Measurements from ENCODE around the gene NUP50. TPM values are rescaled to one million over a fixed set of nuclear protein-coding genes. Genes with fewer than 3 reads are reported as not detected.

Gene NUP50
- total and polyA plus RNA-seq, 2 donors (not counting 1 experiment from before 2014, with no cell fraction given) = 9.1 to 105 TPM

DNA sequence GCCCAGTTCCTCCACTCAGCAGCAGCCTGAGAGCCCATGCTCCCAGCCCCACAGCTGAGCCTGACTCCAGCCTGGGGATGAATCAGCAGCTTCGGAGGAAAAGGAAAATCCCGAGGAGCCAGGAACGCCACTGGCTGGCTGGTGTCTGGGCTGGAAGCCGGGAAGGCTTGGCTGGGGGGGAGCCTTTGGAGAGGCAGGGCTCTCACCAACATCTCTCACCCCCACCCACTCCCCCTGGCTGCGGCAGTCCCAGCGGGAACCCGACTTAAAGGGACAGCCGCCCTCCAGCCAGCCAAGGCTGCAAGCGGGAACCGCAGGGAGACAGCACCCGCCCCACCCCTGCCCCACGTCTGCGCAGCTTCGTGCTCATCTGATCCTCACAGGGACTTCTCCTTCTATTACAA lies 48.6 kb downstream of the NUP50 start:
- peaks cover 35% of the 10 kb centered on the region for H3K79me2 ChIP-seq (ENCODE audit: control insufficient read depth, insufficient read depth, low read length)
- H3K4me3 ChIP-seq (ENCODE audit: control extremely low read depth in 1 of 5, extremely low read depth in 1 of 5, insufficient read depth in 1 of 5, low read depth in 2 of 5, low read length in 4 of 5) = no peak overlapping the region
- H2AFZ ChIP-seq (ENCODE audit: insufficient read depth, low read depth, low read length, poor library complexity, severe bottlenecking) = no peak overlapping the region
- ATAC-seq (ENCODE audit: low read depth) (no peak), DNase-seq (no peak)
- H3K9ac ChIP-seq (ENCODE audit: low read length) = no peak overlapping the region
- peaks cover 0 to 30% of the 10 kb centered on the region in 2 experiments for H3K36me3 ChIP-seq (replicated peaks in 1 of 2; ENCODE audit: control extremely low read depth in 1 of 2, control insufficient read depth in 1 of 2, extremely low read depth in 1 of 2, insufficient read depth in 2 of 2, low read length in 1 of 2)
- peaks cover 25% of the 10 kb centered on the region for H3K4me1 Mint-ChIP-seq
- no peaks in the 10 kb centered on the region for H3K27me3 Mint-ChIP-seq
- no peak overlapping the region for H3K27ac Mint-ChIP-seq
- H3K27me3 ChIP-seq (replicated peaks in 1 of 4; ENCODE audit: control extremely low read depth in 1 of 4, control insufficient read depth in 3 of 4, insufficient read depth in 4 of 4, low read length in 3 of 4) = no peaks in the 10 kb centered on the region
- TF ChIP-seq, protein P1, sequence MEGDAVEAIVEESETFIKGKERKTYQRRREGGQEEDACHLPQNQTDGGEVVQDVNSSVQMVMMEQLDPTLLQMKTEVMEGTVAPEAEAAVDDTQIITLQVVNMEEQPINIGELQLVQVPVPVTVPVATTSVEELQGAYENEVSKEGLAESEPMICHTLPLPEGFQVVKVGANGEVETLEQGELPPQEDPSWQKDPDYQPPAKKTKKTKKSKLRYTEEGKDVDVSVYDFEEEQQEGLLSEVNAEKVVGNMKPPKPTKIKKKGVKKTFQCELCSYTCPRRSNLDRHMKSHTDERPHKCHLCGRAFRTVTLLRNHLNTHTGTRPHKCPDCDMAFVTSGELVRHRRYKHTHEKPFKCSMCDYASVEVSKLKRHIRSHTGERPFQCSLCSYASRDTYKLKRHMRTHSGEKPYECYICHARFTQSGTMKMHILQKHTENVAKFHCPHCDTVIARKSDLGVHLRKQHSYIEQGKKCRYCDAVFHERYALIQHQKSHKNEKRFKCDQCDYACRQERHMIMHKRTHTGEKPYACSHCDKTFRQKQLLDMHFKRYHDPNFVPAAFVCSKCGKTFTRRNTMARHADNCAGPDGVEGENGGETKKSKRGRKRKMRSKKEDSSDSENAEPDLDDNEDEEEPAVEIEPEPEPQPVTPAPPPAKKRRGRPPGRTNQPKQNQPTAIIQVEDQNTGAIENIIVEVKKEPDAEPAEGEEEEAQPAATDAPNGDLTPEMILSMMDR (IDR thresholded peaks at IDR 0.05) = no peak
- TF ChIP-seq EZH2 (IDR thresholded peaks at IDR 0.05; ENCODE audit: borderline replicate concordance, insufficient read depth, low read depth, low read length, poor library complexity, severe bottlenecking) = no peak
- no peak overlapping the region for H3K4me2 ChIP-seq (replicated peaks; ENCODE audit: low read depth, low read length, poor library complexity, severe bottlenecking)
- peaks cover 32% of the 10 kb centered on the region for H4K20me1 ChIP-seq (ENCODE audit: control insufficient read depth, insufficient read depth, low read length, poor library complexity, severe bottlenecking)
- H3K4me3 Mint-ChIP-seq = no peak overlapping the region
- no peak overlapping the region for H3K27ac ChIP-seq (ENCODE audit: low read length in 2 of 2)
- H3K9me3 ChIP-seq (ENCODE audit: control extremely low read depth in 1 of 3, control insufficient read depth in 2 of 3, insufficient read depth in 1 of 3, low read length in 2 of 3) = peaks cover 0 to 3% (median 0%) of the 10 kb centered on the region in 3 donors
- POLR2A ChIA-PET = no interaction called here
- 100% methylated on average over 4 of the region's 14 CpGs for WGBS (ENCODE audit: insufficient coverage)
- no peaks in the 10 kb centered on the region for H3K9me3 Mint-ChIP-seq (ENCODE audit: insufficient read depth)
- CTCF ChIA-PET = no interaction called here
- intact Hi-C loops (cut with micrococcal nuclease) = no loop called here
- peaks cover 6 to 20% of the 10 kb centered on the region in 2 donors for H3K4me1 ChIP-seq (ENCODE audit: control insufficient read depth in 2 of 2, insufficient read depth in 2 of 2, low read length in 2 of 2)

DNA sequence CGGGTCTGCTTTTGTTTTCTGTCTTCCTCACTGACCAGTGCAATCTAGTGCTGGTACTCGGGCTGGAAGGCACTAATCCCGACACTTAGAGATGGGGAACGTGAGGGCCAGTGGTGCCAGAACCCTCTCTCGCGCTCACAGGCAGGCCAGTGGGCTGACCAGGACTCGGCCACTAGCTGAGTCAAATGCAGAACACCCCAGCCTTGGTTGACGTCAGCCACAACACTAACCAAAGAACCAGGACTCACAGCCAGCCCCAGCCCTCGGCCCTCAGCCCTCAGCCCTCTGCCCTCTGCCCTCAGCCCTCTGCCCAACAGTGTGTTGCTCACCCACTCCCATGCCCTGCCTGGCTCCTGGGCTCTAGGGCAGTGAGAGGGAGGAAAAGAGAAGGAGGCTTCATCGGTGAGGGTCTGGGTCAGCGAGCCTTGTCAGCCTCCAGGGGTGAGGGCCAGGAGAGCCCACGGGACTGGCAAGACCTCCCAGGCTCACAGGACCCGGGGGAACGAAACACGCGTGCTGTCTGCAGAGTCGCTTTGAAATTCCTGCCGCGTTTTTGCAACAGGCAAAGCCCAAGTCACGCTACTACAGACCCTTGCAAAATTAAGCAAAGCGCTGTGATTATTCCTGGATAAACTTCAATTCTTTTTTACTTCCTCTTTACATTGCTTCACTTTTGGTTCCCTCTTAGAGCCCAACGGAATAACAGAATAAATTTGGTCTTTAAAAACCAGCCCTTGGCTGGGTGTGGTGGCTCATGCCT lies 49.4 kb downstream of the NUP50 start:
- Histone ChIP-seq H2AFZ (ENCODE audit: insufficient read depth, low read depth, low read length, poor library complexity, severe bottlenecking) (no peak overlapping the region), H3K9ac (ENCODE audit: low read length) (no peak overlapping the region), H3K27me3 (replicated peaks in 1 of 4; ENCODE audit: control extremely low read depth in 1 of 4, control insufficient read depth in 3 of 4, insufficient read depth in 4 of 4, low read length in 3 of 4) (no peaks in the 10 kb centered on the region), H3K9me3 (ENCODE audit: control extremely low read depth in 1 of 3, control insufficient read depth in 2 of 3, insufficient read depth in 1 of 3, low read length in 2 of 3) (peaks cover 0 to 3% (median 0%) of the 10 kb centered on the region in 3 donors), H3K36me3 (replicated peaks in 1 of 2; ENCODE audit: control extremely low read depth in 1 of 2, control insufficient read depth in 1 of 2, extremely low read depth in 1 of 2, insufficient read depth in 2 of 2, low read length in 1 of 2) (peaks cover 0 to 25% of the 10 kb centered on the region in 2 experiments), H3K79me2 (ENCODE audit: control insufficient read depth, insufficient read depth, low read length) (peaks cover 40% of the 10 kb centered on the region), H3K27ac (ENCODE audit: low read length in 2 of 2) (no peak overlapping the region), H3K4me3 (ENCODE audit: control extremely low read depth in 1 of 5, extremely low read depth in 1 of 5, insufficient read depth in 1 of 5, low read depth in 2 of 5, low read length in 4 of 5) (no peak overlapping the region), H4K20me1 (ENCODE audit: control insufficient read depth, insufficient read depth, low read length, poor library complexity, severe bottlenecking) (peaks cover 31% of the 10 kb centered on the region), H3K4me2 (replicated peaks; ENCODE audit: low read depth, low read length, poor library complexity, severe bottlenecking) (peak overlapping the region; percentile 52), H3K4me1 (ENCODE audit: control insufficient read depth in 2 of 2, insufficient read depth in 2 of 2, low read length in 2 of 2) (peaks cover 6 to 20% of the 10 kb centered on the region in 2 donors)
- H3K9me3 Mint-ChIP-seq (ENCODE audit: insufficient read depth) = no peaks in the 10 kb centered on the region
- peaks cover 27% of the 10 kb centered on the region for H3K4me1 Mint-ChIP-seq
- intact Hi-C loops (cut with micrococcal nuclease) = no loop called here
- peak; percentile 14 for ATAC-seq (ENCODE audit: low read depth)
- TF ChIP-seq EZH2 (IDR thresholded peaks at IDR 0.05; ENCODE audit: borderline replicate concordance, insufficient read depth, low read depth, low read length, poor library complexity, severe bottlenecking) = no peak
- TF ChIP-seq, protein P1 (IDR thresholded peaks at IDR 0.05) = no peak
- no peak for DNase-seq
- H3K27ac Mint-ChIP-seq = peak overlapping the region; percentile 76
- peak overlapping the region; percentile 34 for H3K4me3 Mint-ChIP-seq
- 53% methylated on average over 17 of the region's 22 CpGs for WGBS (ENCODE audit: insufficient coverage)
- ChIA-PET POLR2A (no interaction called here), CTCF (no interaction called here)
- H3K27me3 Mint-ChIP-seq = no peaks in the 10 kb centered on the region
